ENCODE measurements around the gene CYB5RL.

Gene CYB5RL

DNA sequence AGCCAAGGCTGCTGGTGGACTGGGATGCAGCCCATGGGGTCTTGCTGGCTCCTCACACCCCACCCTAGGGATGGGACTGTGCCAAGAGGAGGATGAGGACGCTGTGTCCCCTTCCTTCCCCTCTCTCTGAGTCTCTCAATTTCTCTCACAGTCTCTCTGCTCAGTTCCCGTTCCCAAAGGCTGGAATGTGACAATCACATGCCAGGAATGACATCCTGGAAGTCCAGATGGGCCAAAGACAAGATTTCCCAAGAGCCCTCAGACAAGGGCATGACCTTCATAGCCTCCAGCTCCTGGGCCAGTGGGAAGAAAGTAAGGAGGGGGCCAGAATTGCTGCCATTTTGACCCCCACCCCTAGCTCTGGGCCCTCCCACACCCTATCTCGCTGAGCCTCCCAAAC lies 39.5 kb downstream of the CYB5RL start:
- DNase-seq (ENCODE audit: low read depth in 4 of 4, low spot score in 1 of 4) = no peak

DNA sequence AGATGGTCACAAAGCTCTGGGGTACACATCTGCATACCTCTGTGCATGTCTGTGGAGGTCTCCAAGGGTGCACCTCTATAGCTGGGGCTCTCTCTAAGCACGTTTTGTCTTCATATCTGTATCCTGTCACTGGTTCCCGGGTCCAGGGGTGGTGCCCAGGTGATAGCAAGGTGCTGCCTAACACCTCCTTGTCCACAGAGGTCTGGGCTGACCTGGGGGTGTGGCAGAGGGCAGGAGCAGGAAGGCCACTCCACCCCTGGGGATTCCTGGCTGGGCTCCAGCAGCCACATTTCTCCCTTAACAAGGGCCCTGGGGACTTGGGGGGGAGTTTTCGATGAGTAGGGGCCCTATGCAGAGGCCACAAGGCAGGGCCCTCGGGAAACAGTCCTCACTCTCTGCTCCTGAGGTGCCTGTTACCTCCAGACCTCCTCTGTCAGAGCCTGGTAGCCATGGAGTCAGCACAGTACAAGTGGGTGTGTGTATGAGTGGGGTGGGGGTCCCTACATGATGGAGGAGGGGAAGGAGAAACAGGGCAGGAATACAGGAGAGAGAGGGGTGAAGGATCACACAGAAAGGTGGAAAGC lies 40.0 kb downstream of the CYB5RL start:
- no peak for DNase-seq (ENCODE audit: low read depth in 4 of 4, low spot score in 1 of 4)

DNA sequence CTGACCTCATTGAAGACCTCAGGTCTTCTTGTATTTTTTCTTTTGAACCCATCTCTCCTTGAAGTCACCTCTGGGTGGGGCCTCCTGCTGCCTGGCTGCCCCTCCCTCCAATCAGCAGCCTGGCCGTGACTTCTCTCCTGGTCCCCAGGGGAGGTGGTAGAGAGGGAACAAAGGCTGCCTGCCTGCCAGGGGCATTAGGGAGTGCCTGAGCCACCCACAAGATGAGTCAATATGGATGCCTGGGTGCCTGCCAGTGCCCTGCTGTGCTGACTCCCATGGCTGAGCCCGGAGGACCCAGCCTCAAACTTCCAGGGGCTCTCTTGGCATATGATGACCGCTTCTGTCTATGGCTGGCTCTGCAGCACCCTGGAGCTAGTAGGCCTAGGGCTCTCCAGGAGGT lies 41.8 kb downstream of the CYB5RL start:
- no peak for DNase-seq (ENCODE audit: low read depth in 4 of 4, low spot score in 1 of 4)

DNA sequence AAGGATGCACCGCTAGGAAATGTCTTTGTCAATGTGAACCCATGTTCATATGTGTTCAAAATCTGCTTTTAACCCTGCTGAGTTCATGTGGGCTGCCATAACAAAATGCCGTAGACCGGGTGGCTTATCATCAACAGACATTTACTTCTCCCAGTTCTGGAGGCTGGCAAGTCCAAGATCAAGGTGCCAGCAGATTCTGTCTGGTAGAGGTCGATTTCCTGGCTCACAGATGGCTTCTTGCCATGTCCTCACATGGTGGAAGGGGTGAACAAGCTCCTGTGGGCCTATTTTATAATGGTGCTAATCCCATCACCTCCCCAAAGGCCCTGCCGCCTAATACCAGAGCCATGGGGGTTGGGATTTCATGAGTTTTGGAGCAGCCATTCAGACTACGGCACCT lies 42.4 kb downstream of the CYB5RL start:
- no peak for DNase-seq (ENCODE audit: low read depth in 4 of 4, low spot score in 1 of 4)

DNA sequence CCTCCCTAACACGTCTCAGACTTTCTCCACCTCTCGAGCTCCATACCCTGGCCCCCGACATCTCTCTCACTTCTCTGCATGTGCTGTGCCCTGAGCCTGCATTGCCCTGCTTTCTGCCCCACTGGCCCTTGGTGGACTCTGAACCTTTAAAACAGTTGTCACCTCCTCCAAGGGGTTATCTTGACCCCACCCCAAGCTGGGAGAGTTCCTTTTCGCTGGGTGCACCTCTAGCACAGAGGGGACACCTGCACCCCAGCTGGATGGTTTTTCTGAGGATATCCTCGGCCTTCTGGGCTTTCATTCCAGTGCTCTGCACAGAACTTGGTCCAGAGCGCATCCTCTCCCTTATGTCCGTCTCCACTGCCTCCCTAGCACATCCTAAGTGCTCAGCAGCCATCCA lies 42.8 kb downstream of the CYB5RL start:
- no peak for DNase-seq (ENCODE audit: low read depth in 4 of 4, low spot score in 1 of 4)

DNA sequence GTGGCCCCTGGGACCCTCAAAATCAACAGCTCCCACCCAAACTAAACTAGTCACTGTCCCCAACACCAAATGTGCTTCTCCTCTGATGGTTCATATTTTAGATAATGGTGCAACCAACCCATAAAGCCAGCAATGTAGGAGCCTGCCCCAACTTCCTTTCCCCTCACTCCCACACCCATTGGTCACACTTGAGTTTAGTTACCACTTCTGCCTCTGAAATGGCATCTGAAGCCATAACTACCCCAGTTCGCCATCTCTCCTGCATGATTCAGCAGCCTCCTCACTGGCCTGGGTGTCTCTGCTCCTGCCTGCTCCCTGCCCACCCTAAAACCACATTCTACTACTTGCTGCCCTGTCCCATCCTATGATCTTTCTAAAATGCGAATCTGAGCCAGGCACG lies 43.6 kb downstream of the CYB5RL start:
- no peak for DNase-seq (ENCODE audit: low read depth in 4 of 4, low spot score in 1 of 4)

DNA sequence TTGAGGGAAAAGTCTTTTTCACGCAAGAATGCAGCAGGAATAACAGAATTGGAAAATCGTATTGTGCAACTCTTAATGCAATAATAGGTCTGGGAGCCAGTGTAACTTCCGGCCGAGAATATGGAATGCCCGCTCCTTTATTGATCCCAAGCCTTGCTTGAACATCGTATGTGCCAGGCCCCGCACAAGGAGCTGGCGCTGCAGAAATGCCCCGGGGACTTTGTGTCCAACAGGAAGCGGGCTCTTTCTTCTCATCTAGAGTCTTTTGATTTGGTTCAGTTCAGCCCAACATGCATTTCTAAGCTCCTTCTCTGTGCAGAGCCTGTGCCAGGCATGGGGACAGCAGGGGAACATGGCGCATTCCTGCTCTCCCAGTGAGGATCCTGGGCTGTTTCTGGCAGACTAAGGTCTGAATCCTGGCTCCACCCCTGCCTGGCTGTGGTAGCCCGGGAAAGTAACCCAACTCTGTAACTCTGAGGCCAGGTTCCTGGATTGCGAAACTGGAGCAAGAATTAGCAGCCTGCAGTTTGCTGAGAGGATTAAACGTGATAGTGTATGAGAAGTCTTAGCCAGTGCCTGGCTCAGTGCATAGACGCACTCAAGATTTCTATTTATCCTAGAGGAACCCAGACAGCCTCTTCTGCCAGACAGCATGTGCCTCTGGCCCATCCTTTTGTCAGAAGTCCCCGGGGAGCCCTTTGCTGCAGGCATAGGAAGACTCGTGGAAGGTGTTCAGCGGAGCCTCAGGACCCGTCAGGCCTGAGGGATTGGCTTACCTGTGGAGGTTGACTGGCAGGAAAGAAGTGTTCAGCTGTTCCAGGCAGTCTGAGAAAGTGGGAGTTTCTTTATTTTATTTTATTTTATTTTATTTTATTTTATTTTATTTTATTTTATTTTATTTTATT lies 46.0 kb downstream of the CYB5RL start:
- DNase-seq (ENCODE audit: low read depth in 4 of 4, low spot score in 1 of 4) = no peak

DNA sequence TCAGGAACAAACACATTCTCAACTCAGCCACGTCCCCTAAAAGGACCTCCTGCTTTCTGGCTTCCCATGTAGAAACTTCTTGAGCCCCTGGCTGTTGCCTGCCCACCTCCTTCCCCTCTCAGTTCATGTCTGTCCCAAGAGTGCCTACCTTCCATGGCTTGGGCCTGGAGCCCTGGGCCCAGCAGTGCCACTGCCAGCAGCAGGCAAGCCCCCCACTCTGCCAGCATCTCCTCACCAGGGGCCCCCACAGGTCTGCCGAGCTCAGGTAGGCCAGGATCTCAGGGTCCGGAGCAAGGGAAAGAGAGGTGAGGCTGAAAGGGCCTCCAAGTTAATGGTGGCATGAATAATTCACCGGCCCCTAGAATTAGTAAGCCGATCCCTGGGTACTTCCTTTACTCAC lies 47.1 kb downstream of the CYB5RL start, which contains the start of gene CDCP2:
Gene CDCP2, minus strand, starts transcription at position 305 of the 400 bp plus-strand sequence. Its CDS starts 78 bp downstream, at position 227.
- DNase-seq (ENCODE audit: low read depth in 4 of 4, low spot score in 1 of 4) = no peak

DNA sequence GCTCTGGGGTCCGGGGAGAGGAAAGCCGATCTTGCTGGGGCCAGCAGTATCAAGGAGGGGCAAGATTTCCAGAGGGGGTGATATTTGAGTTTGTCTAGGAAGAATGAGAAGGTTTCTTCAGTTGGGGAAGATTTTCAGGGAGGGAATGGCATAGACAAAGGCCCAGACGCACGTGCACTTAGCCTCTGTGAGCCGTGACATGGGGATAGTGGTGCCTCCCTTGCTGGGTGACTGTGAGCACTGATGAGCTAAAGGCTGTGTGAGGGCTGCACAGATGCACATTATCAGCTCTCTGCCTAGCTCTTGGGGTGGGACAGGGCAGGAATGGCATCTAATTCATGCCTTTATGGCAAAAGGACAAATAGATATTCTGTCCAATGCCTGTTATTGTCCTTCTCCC lies 48.8 kb downstream of the CYB5RL start:
- no peak for DNase-seq (ENCODE audit: low read depth in 4 of 4, low spot score in 1 of 4)

Measured in stimulated activated CD4-positive, alpha-beta T cell treated with anti-CD3 and anti-CD28 coated beads, Interleukin-1b, Interleukin-23, amount 100 ng/mL, for 24 hours (primary cell).